ENCODE measurements around the gene HTR3D.

Gene HTR3D

DNA sequence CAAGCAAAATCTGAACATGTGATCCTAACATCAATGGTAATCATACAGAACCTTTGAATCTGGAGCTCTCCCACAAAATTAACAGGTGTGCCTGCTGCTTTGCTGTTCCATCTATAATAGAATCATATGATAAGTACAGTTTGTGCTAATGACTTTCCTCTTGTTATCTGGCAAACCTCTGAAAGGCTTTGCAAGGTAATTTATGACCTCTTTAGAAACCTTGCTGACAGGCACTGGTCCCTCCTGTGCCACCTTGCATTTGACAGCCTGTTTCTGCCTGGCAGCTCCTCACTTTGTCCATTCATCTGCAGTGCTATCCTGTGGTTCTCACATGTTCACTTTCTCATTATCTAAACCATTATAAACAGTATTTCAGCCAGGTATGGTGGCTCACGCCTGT is 11.1 kb downstream of the HTR3D start:
- TF ChIP-seq POLR2AphosphoS5 (IDR thresholded peaks at IDR 0.05; ENCODE audit: low read depth, low read length) (no peak), FOXP2 (optimal IDR thresholded peaks at IDR 0.05; ENCODE audit: borderline replicate concordance, extremely low read depth, extremely low read length, insufficient read depth) (no peak), TAF1 (IDR thresholded peaks at IDR 0.05; ENCODE audit: borderline replicate concordance, insufficient read depth, low read length) (no peak), SIN3A (IDR thresholded peaks at IDR 0.05; ENCODE audit: borderline replicate concordance, insufficient read depth, low read length) (no peak)
- TF ChIP-seq, protein P1, sequence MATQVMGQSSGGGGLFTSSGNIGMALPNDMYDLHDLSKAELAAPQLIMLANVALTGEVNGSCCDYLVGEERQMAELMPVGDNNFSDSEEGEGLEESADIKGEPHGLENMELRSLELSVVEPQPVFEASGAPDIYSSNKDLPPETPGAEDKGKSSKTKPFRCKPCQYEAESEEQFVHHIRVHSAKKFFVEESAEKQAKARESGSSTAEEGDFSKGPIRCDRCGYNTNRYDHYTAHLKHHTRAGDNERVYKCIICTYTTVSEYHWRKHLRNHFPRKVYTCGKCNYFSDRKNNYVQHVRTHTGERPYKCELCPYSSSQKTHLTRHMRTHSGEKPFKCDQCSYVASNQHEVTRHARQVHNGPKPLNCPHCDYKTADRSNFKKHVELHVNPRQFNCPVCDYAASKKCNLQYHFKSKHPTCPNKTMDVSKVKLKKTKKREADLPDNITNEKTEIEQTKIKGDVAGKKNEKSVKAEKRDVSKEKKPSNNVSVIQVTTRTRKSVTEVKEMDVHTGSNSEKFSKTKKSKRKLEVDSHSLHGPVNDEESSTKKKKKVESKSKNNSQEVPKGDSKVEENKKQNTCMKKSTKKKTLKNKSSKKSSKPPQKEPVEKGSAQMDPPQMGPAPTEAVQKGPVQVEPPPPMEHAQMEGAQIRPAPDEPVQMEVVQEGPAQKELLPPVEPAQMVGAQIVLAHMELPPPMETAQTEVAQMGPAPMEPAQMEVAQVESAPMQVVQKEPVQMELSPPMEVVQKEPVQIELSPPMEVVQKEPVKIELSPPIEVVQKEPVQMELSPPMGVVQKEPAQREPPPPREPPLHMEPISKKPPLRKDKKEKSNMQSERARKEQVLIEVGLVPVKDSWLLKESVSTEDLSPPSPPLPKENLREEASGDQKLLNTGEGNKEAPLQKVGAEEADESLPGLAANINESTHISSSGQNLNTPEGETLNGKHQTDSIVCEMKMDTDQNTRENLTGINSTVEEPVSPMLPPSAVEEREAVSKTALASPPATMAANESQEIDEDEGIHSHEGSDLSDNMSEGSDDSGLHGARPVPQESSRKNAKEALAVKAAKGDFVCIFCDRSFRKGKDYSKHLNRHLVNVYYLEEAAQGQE (IDR thresholded peaks at IDR 0.05; ENCODE audit: insufficient read depth in 1 of 2, low read depth in 2 of 2, low read length in 2 of 2): no peak

DNA sequence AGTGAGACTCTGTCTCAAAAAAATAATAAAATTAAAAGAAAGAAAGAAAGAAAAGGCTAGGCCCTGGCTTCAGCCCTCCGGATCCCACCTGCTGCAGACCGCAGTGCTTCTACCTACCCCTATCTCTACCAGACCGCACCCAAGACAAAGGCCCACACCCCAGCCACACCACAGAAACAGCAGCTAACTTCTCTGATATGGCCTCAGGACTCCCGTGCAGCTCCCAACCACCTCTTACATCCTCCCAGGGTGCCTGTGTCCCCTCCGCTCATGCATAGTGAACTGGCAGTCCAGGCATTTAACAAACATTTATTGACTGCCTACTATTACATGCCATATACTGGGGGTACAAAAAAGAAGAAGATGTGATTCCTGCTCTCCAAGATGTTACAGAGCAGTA is 14.5 kb downstream of the HTR3D start:
- TF ChIP-seq, protein P1 (IDR thresholded peaks at IDR 0.05; ENCODE audit: insufficient read depth in 1 of 2, low read depth in 2 of 2, low read length in 2 of 2): no peak

DNA sequence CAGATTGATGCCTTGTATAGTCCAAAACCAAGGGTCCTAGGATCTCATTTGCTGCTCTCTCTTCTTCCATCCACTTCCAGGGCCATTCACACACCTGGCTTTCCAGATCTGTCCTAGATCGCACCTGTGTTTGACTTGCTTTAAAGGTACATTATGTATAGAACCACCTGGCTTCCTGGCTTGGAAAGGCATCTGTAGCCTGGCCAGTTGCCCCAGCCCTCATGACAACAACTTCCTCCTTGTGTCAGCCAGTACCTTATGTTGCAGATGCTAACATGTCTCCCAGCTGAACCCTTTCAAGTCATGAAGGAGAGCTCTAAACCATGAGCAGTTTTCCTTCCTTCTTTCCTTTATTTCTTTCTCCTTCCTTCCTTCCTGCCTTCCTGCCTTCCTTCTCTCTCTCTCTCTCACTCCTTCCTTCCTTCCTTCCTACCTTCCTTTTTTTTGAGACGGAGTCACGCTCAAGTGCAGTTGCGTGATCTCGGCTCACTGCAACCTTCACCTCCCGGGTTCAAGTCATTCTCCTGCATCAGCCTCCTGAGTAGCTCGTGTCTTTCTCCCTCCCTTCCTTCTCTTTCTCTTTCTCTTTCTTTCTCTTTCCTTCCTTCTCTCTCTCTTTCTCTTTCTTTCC is 18.8 kb downstream of the HTR3D start:
- no peak for TF ChIP-seq SIN3A (IDR thresholded peaks at IDR 0.05; ENCODE audit: borderline replicate concordance, insufficient read depth, low read length)
- no peak for TF ChIP-seq FOXP2 (optimal IDR thresholded peaks at IDR 0.05; ENCODE audit: borderline replicate concordance, extremely low read depth, extremely low read length, insufficient read depth)
- TF ChIP-seq, protein P1 (IDR thresholded peaks at IDR 0.05; ENCODE audit: insufficient read depth in 1 of 2, low read depth in 2 of 2, low read length in 2 of 2): no peak
- TF ChIP-seq TAF1 (IDR thresholded peaks at IDR 0.05; ENCODE audit: borderline replicate concordance, insufficient read depth, low read length): no peak
- no peak for TF ChIP-seq POLR2AphosphoS5 (IDR thresholded peaks at IDR 0.05; ENCODE audit: low read depth, low read length)

DNA sequence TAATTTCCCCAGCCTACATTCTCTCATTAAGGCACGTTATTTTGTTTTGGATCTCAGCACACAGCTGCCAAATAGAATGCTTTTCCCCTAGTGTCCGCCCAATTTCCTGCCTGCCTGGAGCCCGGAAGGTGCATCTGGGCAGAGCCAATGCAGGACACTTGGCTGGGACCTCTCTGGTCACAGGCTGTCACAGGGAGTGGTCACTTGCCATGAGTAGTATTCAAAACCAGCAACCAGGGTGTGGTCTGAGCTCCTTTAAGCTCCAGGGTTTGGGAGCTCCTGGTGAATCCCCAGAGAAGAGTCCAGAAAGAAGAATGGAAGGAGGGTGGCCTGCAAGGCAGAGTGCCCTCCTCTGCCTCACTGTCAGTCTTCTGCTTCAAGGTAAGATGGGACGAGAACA is 21.2 kb downstream of the HTR3D start, which contains the start of gene HTR3C:
Gene HTR3C (plus strand): TSS at position 281 of the 400 bp plus-strand sequence. CDS start 34 bp downstream, at position 315.
- TF ChIP-seq, protein P1 (IDR thresholded peaks at IDR 0.05; ENCODE audit: insufficient read depth in 1 of 2, low read depth in 2 of 2, low read length in 2 of 2): no peak
- TF ChIP-seq SIN3A (IDR thresholded peaks at IDR 0.05; ENCODE audit: borderline replicate concordance, insufficient read depth, low read length): no peak
- TF ChIP-seq TAF1 (IDR thresholded peaks at IDR 0.05; ENCODE audit: borderline replicate concordance, insufficient read depth, low read length): no peak
- no peak for TF ChIP-seq POLR2AphosphoS5 (IDR thresholded peaks at IDR 0.05; ENCODE audit: low read depth, low read length)
- no peak for TF ChIP-seq FOXP2 (optimal IDR thresholded peaks at IDR 0.05; ENCODE audit: borderline replicate concordance, extremely low read depth, extremely low read length, insufficient read depth)

DNA sequence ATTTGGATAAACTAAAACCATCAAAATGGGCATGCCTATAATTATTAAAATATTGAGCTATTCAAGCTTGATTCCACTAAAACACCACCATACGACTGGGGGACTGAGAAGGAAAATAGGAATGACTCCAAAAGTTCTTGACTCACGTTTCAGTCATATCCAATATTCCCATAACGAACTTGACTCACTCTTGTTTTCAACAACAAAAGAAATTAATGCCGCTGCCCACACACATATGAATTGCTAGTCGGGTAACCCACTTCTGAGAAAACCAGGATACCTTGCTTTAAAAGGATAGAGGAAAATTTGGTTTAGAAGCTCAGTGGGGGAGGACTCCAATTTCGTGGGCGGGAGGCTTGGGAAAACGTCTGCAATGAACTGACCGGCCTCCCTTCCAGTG is 26.5 kb downstream of the HTR3D start:
- no peak for TF ChIP-seq TAF1 (IDR thresholded peaks at IDR 0.05; ENCODE audit: borderline replicate concordance, insufficient read depth, low read length)
- no peak for TF ChIP-seq SIN3A (IDR thresholded peaks at IDR 0.05; ENCODE audit: borderline replicate concordance, insufficient read depth, low read length)
- TF ChIP-seq FOXP2 (optimal IDR thresholded peaks at IDR 0.05; ENCODE audit: borderline replicate concordance, extremely low read depth, extremely low read length, insufficient read depth): no peak
- no peak for TF ChIP-seq POLR2AphosphoS5 (IDR thresholded peaks at IDR 0.05; ENCODE audit: low read depth, low read length)
- TF ChIP-seq, protein P1 (IDR thresholded peaks at IDR 0.05; ENCODE audit: insufficient read depth in 1 of 2, low read depth in 2 of 2, low read length in 2 of 2): no peak
